Dermis blood vessel endothelial cell (primary cell): ENCODE results near the gene TMSB15A. TPM values are rescaled to one million over a fixed set of nuclear protein-coding genes. Genes with fewer than 3 reads are reported as not detected.
"Not testable (repeated sequence)": the region's sequence is repeated elsewhere in the genome, so short reads cannot be mapped to it uniquely, and the experiment has no call there.

Experiments
- DNase-seq: peaks from one replicate; pipeline ENCODE4 v3.0.0; 2010
- total RNA-seq: library from RNA; depleted of rRNA; stranded (reverse); fragments of >200 nt; gene quantifications from 2 replicates; pipeline ENCODE4 v1.2.3, GENCODE V29; 2014

The TMSB15A gene
- total RNA-seq: 1.8 TPM in 1 of 2 replicates, not detected in the other

DNA sequence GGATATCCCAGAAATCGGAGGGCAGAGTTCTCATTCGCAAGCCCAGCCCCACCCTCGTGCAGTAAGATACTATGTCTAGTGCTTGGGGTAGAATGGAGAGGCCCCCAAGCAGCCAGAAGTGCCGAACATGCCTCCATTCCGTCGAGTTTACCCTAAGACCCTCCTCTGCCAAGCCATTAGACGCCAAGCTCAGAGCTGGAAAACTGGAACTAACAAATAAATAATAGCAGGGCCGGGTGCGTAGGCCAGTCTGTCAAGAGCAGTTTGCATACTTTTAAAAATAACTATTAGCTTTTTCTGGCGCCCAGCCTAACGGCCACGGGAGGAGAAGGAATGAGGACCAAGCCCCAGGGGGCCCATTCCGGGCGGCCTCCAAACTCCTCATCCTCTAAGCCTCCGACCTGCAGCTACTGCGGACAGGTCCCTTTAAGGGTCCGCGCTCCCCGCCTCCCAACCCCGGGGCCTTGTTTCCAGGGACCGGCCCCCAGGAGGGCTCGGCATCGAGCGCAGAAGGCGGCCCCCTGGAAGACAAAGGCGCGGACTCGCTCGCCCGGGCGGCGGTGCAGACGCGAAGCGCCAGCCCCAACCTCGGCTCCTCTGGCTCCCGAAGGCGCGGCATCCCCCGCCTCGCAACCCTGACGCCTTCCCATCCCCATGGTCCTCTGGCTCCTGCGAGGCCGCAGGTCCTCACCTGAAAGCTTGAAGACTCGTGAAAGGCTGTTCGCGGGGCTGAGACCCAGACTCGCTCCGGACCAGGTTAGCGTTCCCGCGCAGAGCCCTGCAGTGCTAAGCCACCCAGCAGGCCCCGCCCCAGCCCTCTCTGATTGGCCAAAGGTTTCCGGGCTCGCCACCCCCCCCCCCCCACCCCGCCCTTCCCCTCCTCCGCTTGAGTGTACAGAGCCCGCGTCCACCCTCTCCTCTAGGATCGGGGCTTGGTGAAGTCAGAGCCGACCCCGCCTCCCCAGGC, at the start of gene TMSB15A:
TSS of gene TMSB15A (minus strand) at position 765 of the 967 bp plus-strand sequence.
- peak; percentile 22 for DNase-seq

- no peak for DNase-seq
Observed at GRCh38 chrX:102560423-102561068, 44.0 kb upstream of the TMSB15A start.

DNA sequence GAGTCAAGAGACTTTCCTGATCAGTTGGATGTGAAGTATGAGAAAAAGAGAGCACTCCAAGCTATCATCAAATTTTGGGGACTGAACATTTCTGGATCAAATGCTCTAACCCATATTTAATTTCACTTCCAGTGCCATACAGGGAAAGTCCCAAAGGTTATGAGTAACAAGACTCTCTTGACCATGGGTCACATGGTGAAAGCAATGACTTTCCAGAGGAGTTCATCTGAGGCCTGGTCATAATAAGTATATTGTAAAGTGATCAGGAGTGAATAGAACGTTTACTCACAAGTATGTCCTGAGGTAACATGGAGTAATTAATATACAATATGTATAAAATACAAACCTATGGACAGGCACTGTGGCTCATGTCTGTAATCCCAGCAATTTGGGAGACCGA, 42.1 kb upstream of the TMSB15A start:
- no peak for DNase-seq

DNA sequence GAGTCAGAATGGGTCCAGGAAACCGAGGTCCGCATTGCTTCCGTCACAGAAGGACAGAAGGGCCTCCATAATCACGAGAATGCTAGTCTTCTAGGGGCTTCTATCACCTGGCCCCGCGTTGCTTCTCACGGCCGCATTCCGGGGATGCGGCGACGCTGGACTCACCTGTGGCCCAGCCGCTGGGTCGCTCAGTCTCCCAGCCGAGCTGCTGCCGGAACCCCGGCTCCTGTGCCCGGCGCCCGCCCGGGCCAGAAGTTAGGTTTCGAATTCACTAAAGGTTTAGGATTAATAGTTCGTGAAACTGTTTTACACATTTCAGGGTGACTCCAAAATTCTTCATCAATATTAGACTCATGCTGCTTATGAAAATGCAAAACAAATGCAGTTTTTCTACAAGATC, 31.7 kb upstream of the TMSB15A start:
- no peak for DNase-seq

DNA sequence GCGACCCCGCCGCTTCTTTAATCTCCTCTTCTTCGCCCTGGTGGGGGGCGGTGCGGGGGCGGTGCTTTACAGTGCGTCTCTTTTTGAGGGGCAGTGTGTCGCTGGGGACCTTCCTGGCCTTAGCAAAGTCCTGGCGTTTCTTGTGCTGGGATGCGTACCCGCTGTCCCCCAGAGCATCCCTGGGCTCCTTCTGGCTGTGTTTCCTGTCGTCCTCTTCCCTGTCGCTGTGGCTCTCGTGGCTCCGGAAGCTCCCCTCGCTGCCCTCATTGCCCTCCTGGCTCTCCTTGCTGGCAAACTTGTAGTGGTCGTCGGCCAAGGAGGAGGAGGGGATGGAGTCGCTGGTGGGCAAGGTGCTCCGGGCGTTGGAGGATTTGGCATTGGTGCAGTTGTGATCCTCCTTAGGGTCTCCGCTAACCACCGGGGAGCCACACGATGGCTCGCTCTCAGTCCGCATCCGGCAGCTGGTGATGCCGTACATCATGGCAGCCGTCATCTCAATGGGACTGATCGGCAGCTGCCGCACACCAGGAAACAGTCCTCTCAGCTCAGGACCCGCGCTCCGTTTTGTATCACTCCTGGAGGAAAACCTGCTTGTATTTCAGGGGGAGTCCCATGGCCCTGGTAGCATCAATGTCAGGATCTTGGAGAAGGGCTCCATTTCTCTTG, 30.4 kb upstream of the TMSB15A start:
- no peak for DNase-seq

DNA sequence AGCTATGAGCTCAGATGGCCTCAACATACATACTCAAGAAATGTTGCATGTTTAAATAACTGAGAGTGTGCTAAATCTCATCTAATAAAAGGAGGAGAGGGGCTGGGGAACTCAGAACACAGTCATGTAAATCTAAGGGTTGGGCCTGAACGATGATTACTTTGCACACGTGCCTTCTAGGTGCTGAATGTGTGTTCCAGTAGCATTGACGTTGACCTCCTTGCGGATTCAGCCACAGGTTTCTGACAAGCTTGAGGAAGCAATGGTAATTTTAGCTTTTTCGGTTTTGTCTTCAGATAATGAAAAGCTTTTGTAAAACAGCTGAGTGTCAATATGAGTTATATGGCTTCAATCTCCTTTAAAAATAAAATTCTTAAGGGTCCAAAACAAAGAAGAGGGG, 29.6 kb upstream of the TMSB15A start:
- DNase-seq: not testable (repeated sequence)

DNA sequence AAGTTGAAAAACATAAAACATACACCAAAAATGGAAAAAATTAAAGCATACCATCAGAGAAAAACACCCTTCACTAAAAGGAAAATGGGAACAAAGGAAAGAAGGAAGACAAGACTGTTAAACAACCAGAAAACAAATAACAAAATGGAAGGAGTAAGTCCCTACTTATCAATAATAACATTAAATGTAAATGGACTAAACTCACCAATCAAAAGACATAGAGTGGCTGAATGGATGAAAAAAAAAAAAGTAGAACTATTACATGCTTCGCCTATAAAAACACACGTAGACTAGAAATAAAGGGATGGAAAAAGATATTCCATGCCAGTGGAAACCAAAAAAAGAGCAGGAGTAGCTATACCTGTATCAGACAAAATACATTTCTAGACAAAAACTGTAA, 19.4 kb upstream of the TMSB15A start:
- no peak for DNase-seq

DNA sequence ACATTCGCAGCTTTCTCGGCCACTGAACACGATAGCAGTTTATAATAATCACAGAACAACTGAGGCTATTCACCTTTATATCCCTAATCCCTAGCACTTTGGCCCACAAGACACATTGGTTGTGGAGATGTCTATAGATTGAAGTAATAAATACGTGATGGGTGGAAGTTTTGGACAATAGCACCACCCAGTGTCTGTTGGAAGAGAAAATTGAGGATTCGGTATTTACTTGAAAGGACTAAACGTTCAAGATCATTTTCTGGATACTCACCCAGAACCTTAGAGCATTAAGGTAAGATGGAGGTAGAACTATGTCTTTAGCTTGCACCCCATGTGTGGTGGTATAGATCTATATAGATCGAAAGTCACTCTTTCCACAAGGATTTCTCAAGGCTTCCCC, 787 bp upstream of the TMSB15A start:
- DNase-seq: peak; percentile 20

DNA sequence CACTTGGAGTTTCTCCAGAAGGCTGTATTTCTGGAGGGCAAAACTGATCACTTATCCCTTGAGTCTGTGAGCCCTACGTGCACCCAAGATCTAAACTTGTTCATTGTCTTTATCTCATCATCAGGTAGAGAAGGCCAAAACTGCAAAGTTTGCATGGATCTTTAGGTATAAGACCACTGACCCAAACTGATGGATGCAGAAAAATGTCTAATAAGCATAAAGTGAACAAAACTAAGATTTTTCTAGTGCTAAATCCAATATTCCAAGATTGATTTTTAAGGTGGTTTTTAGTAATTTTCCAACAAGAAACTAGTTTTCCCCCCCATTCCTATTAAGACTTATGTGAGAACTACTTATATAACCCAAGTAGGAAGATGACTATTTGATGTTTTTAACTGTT, 2.0 kb downstream of the TMSB15A start:
- no peak for DNase-seq

DNA sequence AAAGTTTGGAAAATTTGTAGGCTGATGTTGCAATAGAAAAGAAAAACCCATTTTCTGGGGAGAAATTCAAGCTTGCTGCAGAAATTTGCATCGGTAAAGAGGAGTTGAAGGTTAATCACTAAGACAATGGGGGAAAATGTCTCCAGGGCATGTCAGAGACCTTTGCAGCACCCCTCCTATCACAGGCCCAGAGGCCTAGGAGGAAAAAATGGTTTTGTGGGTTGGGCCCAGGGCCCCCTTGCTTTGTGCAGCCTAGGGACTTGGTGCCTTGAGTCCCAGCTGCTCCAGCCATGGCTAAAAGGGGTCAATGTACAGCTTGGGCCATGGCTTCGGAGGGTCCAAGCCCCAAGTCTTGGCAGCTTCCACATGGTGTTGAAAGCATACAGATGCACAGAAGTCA, 17.8 kb downstream of the TMSB15A start:
- no peak for DNase-seq

DNA sequence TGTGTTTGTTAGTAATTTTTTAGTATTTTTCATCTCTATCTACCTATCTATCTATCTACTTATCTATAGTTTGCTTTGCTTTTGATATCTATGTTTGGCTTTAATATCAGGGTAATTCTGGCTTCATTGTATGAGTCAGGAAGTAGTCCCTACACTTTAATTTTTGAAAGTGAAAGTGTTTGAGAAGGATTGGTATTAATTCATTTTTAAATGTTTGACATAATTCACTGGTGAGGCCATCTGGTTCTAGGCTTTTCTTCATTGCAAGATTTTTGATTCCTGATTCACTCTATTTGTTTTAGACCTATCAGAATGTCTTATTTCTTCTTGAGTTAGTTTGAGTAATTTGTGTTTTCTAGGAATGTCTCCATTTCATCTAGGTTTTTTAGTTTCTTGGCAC, 24.8 kb downstream of the TMSB15A start:
- no peak for DNase-seq

GRCh38 chrX:102478765-102479164, 37.8 kb downstream of the TMSB15A start:
- DNase-seq: not testable (repeated sequence)

DNA sequence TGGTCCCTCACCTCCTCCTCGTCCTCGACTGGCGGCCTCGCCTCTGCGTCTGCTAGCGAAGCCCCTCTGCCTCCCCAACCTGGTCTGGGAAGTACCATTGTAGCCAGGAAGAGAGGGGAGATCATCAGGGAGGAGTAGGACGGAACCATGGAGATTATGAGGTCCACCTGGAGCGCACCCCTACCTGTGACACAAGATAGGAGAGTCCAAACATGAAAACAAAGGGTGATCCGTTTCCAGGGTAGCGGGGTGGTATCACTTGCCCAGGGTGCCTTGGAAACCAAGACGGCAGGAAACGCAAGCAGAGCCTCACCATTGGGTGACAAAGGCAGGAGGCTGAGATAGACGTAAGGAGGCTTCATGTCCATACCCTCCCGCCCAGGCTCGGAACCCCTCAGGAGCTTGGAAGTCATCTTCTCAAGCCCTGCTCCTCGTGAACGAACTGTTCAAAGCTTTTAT, 44.7 kb downstream of the TMSB15A start, which contains the start of gene TCP11X2:
TSS of gene TCP11X2 (minus strand) at position 51 of the 459 bp plus-strand sequence.
- not testable (repeated sequence) for DNase-seq

DNA sequence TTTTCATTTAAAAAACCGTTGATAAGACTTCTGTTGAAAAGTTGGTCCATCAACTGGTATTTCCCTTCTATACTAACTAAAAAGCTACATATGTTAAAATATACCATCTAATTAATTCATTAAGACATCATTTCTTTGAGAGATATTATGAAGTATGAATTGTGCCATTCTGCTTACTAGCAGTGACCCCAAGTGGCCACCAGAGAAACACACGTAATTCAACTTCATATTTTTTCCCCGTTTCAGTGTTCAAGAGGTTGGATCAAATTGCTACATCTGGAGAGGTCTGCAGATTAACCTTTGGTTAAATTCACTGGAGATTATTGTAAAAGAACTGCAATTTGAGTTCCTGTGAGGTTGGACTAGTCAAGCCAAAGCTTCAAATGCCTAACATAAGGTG, 46.3 kb downstream of the TMSB15A start:
- DNase-seq: not testable (repeated sequence)

Other genes with a start within 250 kb of the TMSB15A start
- not detected in 2 replicates for gene NXF2B, start 76.7 kb downstream of the TMSB15A start, total RNA-seq
- gene TCP11X2, start 44.9 kb downstream of the TMSB15A start, total RNA-seq: not detected in 2 replicates
- gene ARMCX5, start 82.8 kb upstream of the TMSB15A start, total RNA-seq: 15.0 and 18.9 TPM in 2 replicates
- 0.84 and 2.6 TPM in 2 replicates for gene GPRASP1, start 134.7 kb upstream of the TMSB15A start, total RNA-seq
- gene GPRASP2, start 195.7 kb upstream of the TMSB15A start, total RNA-seq: 19.9 and 20.6 TPM in 2 replicates
- gene GPRASP3, start 204.0 kb upstream of the TMSB15A start, total RNA-seq: 6.0 TPM in 2 replicates